Kidney (tissue), 14 donors: ENCODE measurements around the gene LRPAP1. TPM values are rescaled to one million over a fixed set of nuclear protein-coding genes. Genes with fewer than 3 reads are reported as not detected.

Source experiments
- DNase-seq, 5 donors: peaks; one replicate each; pipeline ENCODE4 v3.0.0-alpha.2; 2013 to 2020
- FAIRE-seq: peaks from 2 replicates; lab custom pipeline; 2012; peaks lifted over from hg19 to GRCh38; lab: Jason Lieb, UNC
- H3K27ac ChIP-seq, 2 donors: one replicate each; pipeline ENCODE4 v1.7.0; 2013; ENCODE audit warnings: low read depth in 2 of 2, low read length in 2 of 2, inconsistent platforms in 1 of 2
- H3K27me3 ChIP-seq: one replicate; pipeline ENCODE4 v1.7.1; 2013; ENCODE audit warnings: low read length, inconsistent platforms; ENCODE audit not compliant: control insufficient read depth, insufficient read depth
- H3K36me3 ChIP-seq, 3 donors: one replicate each; pipeline versions ENCODE4 v1.7.0 to v1.7.1; 2013; ENCODE audit warnings: low read length in 3 of 3, control low read depth in 1 of 3, inconsistent platforms in 1 of 3; ENCODE audit not compliant: insufficient read depth in 3 of 3, control insufficient read depth in 2 of 3
- H3K4me1 ChIP-seq, 3 donors: one replicate each; pipeline versions ENCODE4 v1.7.0 to v1.7.1; 2013; ENCODE audit warnings: low read length in 3 of 3, inconsistent platforms in 1 of 3, low read depth in 1 of 3; ENCODE audit not compliant: control insufficient read depth in 2 of 3, insufficient read depth in 2 of 3
- H3K4me3 ChIP-seq, 3 donors: one replicate each; pipeline versions ENCODE4 v1.7.0 to v1.8.1; 2013; ENCODE audit warnings: low read length in 3 of 3, control low read depth in 1 of 3, inconsistent platforms in 1 of 3
- H3K9ac ChIP-seq, 3 donors: one replicate each; pipeline versions ENCODE4 v1.7.0 to v1.7.1; 2013; ENCODE audit warnings: low read length in 3 of 3, control low read depth in 1 of 3, inconsistent platforms in 1 of 3
- H3K9me3 ChIP-seq, 3 donors: one replicate each; pipeline versions ENCODE4 v1.7.0 to v1.7.1; 2013; ENCODE audit warnings: low read length in 3 of 3, control low read depth in 1 of 3, inconsistent platforms in 1 of 3; ENCODE audit not compliant: control insufficient read depth in 2 of 3, insufficient read depth in 1 of 3
- CTCF ChIP-seq: IDR thresholded peaks from 3 replicates; pipeline ENCODE4 v1.5.1; 2012; ENCODE audit warnings: mild to moderate bottlenecking, moderate library complexity, borderline replicate concordance; ENCODE audit not compliant: insufficient read depth; ENCODE audit errors: extremely low read depth
- intact Hi-C: fragments of 100-400 bp; cut with DNase I; formaldehyde crosslinking; loops from one replicate; pipeline ENCODE4 v1.11.1; 2022
- polyA plus RNA-seq: library from polyadenylated mRNA; stranded (reverse); fragments of 350-450 nt; fragmentation: Illumina TruSeq; extraction: RNeasy Lipid Tissue Mini Kit (QIAGEN cat#74804); gene quantifications from one replicate; pipeline ENCODE4 v1.2.3, GENCODE V29; 2014; ENCODE audit warnings: low read depth, low replicate concordance; ENCODE audit not compliant: insufficient read depth
- total RNA-seq: library from RNA; stranded (reverse); fragmentation: NEBNext Ultra II Directional; extraction: Animal tissue kit (Norgen Biotek cat#: 25700); gene quantifications from one replicate; pipeline ENCODE4 v1.2.1, GENCODE V29; 2021
- donor health status: control.
- donor health status: control.
- donor health status: control.
- donor health status: control.
- donor health status: control.
- donor health status: DM: yes; HTN: yes; CAD: no.
- donor health status: Normal renal cell carcinoma (clear cell type).

Gene LRPAP1
- total and polyA plus RNA-seq, 2 donors from 2014 or later: 204 to 373 TPM

DNA sequence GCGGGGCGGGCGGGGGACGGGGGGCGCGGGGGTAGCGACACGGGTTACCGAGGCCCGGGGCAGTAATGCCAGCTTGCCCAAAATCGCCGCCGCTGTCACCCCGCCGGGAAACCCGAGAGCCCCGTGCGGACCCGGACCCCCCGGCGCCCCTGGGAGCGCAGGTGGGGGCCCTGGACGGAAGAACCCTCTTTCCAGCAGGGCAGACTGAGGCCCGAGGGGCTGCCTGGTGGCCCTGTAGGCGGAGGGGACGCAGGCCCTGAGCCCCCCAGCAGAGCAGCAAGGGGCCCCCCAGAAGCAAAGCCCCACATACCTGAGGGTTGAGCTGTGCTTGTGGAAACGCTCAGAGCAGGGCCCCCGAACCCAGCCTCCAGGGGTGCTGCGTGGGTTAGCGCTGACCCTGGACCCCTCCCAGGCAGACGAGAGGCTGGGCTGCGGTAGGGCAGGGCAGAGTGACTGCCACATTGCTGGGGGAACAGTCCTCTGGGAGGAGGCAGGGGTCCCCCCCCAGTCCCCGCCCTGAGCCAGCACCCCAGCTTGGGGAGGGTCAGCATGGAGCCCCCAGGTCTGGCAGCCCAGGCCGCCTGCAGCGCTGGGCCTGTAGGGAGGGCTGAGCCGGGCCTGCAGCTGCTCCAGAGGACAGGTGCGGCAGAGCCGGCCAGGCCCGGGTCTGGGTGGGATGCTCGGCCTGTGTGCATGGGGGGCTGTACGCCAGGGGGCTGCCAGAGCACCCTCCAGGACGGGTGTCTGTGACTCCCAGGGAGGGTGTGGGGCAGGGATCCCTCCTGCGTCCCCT is 68.5 kb downstream of the LRPAP1 start:
- Histone ChIP-seq H3K36me3 (no peaks in the 10 kb centered on the region), H3K27ac (no peak overlapping the region), H3K9me3 (peaks cover 0 to 1% (median 0%) of the 10 kb centered on the region in 3 donors), H3K9ac (no peak overlapping the region), H3K4me1 (peaks cover 0 to 4% (median 0%) of the 10 kb centered on the region in 3 donors), H3K4me3 (no peak overlapping the region), H3K27me3 (no peaks in the 10 kb centered on the region)
- intact Hi-C loops: no loop called here
- DNase-seq (peak in 1 of 5 donors; percentile 68), FAIRE-seq (no peak)
- TF ChIP-seq CTCF: no peak

GRCh38 chr4:3462790-3463415 is 69.3 kb downstream of the LRPAP1 start, which contains the start of gene DOK7:
Gene DOK7, plus strand, starts transcription at chr4:3463306. Its CDS starts 70 bp downstream, at chr4:3463376.
- no peaks in the 10 kb centered on the region for H3K9me3 ChIP-seq
- H3K27ac ChIP-seq: peak within 1 kb of the TSS in 1 of 2 donors; percentile 22
- H3K27me3 ChIP-seq: no peaks in the 10 kb centered on the region
- H3K9ac ChIP-seq: no peak within 1 kb of the TSS
- peaks cover 0 to 4% (median 0%) of the 10 kb centered on the region in 3 donors for H3K4me1 ChIP-seq
- intact Hi-C loops: no loop called here
- peak in 3 of 5 donors; percentile 61 to 81 (median 69) for DNase-seq
- FAIRE-seq: no peak
- H3K36me3 ChIP-seq: no peaks in the 10 kb centered on the region
- H3K4me3 ChIP-seq: no peak within 1 kb of the TSS
- TF ChIP-seq CTCF: no peak

DNA sequence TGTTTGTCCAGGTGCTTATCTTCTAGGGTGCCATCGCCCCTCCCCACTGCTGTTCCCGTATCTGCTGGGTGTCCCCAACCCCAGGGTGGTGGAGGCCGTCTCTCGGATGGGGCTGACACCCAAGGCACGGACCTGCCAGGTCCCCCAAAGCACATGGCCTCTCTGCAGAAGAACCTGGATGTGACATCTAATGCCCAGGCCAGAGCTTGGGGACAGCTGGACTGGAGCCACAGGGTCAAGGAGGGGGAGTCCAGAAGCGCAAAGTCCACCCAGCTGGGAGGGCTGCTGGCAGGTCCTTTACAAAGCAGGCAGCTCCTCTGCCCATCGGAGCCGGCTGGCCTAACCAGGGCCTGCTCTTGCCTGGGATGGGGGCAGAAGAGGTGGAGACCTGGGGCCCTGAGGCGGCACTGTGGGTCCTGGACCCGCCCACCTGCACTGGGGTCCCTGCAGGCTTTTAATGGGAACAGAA is 69.9 kb downstream of the LRPAP1 start:
- no peak overlapping the region for H3K4me3 ChIP-seq

More for the DNA sequence above, 69.9 kb downstream of the LRPAP1 start:
- TF ChIP-seq CTCF: no peak
- Histone ChIP-seq H3K9me3 (no peaks in the 10 kb centered on the region), H3K36me3 (no peaks in the 10 kb centered on the region), H3K27ac (peak overlapping the region in 1 of 2 donors; percentile 22), H3K27me3 (no peaks in the 10 kb centered on the region), H3K4me1 (peaks cover 0 to 4% (median 0%) of the 10 kb centered on the region in 3 donors), H3K9ac (no peak overlapping the region)
- intact Hi-C loops: no loop called here
- FAIRE-seq (no peak), DNase-seq (peak in 1 of 5 donors; percentile 56)
